Fibroblast of villous mesenchyme (primary cell): ENCODE measurements around the gene HBM. TPM values are rescaled to one million over a fixed set of nuclear protein-coding genes. Genes with fewer than 3 reads are reported as not detected.
"Not testable (repeated sequence)": the region's sequence is repeated elsewhere in the genome, so short reads cannot be mapped to it uniquely, and the experiment has no call there.

Source experiments
- DNase-seq: peaks from one replicate; pipeline ENCODE4 v3.0.0-alpha.2; 2010; ENCODE audit warnings: low read depth
- H3K4me3 ChIP-seq: 2 replicates; pipeline ENCODE4 v1.5.1; 2011; ENCODE audit warnings: low read depth, mild to moderate bottlenecking, low read length
- total RNA-seq: library from RNA; depleted of rRNA; stranded (reverse); fragments of >200 nt; gene quantifications from 2 replicates; pipeline ENCODE4 v1.2.3, GENCODE V29; 2012
- TF ChIP-seq, protein P1 (sequence below): IDR thresholded peaks from 2 replicates; pipeline ENCODE4 v1.5.1; 2012; ENCODE audit warnings: low read depth, mild to moderate bottlenecking, low read length; ENCODE audit not compliant: insufficient read depth

Gene HBM
- total RNA-seq, 1 donor = not detected

DNA sequence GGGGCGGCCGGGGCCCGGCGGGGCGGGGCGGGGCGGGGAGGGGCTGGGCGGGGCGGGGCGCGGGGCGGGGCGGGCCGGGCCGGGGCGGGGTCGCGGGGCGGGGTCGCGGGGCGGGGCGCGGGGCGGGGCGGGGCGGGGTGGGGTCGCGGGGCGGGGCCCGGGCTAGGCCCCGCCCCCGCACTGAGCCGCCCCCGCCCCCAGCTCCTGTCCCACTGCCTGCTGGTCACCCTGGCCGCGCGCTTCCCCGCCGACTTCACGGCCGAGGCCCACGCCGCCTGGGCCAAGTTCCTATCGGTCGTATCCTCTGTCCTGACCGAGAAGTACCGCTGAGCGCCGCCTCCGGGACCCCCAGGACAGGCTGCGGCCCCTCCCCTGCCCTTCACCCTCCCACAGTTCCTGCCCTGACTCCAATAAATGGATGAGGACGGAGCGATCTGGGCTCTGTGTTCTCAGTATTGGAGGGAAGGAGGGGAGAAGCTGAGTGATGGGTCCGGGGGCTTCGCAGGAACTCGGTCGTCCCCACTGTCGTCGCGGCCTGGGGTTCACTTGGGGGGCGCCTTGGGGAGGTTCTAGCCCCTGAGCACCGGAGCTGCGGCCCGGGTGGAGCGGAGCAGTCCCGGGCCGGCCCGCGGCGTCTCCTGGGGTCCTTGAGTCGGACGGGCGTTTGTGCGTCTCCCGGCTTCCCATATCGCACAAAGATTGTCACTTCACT lies 795 bp upstream of the HBM start:
- peak overlapping the region; percentile 44 for H3K4me3 ChIP-seq
- DNase-seq = no peak
- TF ChIP-seq, protein P1, sequence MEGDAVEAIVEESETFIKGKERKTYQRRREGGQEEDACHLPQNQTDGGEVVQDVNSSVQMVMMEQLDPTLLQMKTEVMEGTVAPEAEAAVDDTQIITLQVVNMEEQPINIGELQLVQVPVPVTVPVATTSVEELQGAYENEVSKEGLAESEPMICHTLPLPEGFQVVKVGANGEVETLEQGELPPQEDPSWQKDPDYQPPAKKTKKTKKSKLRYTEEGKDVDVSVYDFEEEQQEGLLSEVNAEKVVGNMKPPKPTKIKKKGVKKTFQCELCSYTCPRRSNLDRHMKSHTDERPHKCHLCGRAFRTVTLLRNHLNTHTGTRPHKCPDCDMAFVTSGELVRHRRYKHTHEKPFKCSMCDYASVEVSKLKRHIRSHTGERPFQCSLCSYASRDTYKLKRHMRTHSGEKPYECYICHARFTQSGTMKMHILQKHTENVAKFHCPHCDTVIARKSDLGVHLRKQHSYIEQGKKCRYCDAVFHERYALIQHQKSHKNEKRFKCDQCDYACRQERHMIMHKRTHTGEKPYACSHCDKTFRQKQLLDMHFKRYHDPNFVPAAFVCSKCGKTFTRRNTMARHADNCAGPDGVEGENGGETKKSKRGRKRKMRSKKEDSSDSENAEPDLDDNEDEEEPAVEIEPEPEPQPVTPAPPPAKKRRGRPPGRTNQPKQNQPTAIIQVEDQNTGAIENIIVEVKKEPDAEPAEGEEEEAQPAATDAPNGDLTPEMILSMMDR = no peak

DNA sequence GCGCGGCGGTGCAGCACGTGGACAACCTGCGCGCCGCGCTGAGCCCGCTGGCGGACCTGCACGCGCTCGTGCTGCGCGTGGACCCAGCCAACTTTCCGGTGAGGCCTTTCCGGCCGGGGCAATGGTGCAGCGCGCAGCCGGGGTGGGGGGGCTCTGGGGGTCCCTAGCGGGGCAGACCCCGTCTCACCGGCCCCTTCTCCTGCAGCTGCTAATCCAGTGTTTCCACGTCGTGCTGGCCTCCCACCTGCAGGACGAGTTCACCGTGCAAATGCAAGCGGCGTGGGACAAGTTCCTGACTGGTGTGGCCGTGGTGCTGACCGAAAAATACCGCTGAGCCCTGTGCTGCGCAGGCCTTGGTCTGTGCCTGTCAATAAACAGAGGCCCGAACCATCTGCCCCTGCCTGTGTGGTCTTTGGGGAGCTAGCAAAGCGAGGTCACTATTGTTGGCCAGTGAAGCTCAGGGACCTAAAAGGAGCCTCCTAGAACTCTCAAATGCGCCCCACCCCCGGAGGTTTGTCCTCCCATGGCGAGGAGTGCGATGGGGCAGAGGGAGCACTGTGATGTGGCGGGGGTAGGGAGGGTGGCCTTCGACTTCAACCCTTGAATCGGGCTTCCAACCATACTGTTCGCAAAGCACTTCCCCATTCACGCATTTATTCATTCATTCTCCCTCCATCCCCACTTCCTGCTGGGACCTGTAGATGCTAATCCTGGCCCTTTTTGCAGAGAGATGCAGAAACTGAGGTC lies 770 bp downstream of the HBM start:
- TF ChIP-seq, protein P1 = no peak
- DNase-seq = no peak
- H3K4me3 ChIP-seq = no peak overlapping the region

DNA sequence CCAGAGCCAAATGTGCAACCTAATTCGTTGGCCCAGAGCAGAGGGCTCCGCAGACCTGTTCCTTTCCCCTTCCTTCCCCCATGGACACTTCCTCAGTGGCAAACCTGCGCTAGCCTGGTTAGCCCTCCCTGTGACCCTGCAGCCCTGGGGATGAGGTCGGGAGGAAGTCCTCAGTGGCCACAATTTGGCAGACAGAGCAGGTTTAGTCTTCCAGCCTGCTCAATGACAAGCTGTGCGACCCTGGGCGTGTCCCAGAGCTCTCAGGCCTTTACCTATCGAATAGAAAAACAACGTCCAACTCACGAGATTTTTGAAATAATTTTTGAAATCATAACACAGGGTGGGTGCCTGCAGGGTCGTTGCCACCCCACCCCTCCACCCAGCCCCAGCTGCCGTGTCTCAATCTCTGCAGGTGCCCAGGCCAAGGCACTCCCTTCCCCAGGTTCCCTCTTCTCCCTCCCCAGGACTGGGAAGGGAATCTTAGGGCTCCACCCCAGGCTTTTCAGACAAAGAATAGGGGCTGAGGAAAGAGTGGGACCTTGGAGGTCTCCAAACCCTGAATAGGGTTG lies 1.4 kb downstream of the HBM start:
- DNase-seq = no peak
- TF ChIP-seq, protein P1 = no peak
- H3K4me3 ChIP-seq = no peak overlapping the region

DNA sequence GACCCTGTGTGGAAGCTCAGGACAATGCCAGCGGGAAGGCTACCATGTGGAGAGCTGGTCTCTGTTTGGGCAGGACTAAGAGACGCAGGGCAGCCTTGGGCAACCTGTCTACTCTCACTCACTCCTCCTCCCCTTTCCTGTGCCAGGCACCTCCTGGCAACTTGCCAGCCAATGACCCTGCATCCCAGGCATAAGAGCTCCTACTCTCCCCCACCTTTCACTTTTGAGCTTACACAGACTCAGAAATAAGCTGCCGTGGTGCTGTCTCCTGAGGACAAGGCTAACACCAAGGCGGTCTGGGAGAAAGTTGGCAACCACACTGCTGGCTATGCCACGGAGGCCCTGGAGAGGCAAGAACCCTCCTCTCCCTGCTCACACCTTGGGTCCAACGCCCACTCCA lies 2.6 kb downstream of the HBM start:
- DNase-seq = no peak
- TF ChIP-seq, protein P1 = no peak
- H3K4me3 ChIP-seq = no peak overlapping the region

DNA sequence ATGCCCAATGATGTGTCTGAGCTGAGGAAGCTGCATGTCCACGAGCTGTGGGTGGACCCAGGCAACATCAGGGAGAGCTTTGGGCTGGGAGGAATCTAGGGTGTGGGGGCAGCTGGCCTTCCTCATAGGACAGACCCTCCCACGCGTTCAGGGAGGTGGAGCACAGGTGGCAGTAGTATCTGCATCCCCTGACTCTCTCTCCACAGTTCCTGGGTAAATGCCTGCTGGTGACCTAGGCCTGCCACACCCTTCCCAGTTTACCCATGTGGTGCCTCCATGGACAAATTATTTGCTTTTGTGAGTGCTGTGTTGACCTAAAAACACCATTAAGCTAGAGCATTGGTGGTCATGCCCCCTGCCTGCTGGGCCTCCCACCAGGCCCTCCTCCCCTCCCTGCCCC lies 3.2 kb downstream of the HBM start:
- DNase-seq = no peak
- H3K4me3 ChIP-seq = no peak overlapping the region
- TF ChIP-seq, protein P1 = no peak

DNA sequence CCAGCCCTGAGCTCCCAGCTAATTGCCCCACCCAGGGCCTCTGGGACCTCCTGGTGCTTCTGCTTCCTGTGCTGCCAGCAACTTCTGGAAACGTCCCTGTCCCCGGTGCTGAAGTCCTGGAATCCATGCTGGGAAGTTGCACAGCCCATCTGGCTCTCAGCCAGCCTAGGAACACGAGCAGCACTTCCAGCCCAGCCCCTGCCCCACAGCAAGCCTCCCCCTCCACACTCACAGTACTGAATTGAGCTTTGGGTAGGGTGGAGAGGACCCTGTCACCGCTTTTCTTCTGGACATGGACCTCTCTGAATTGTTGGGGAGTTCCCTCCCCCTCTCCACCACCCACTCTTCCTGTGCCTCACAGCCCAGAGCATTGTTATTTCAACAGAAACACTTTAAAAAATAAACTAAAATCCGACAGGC lies 4.3 kb downstream of the HBM start:
- not testable (repeated sequence) for DNase-seq, H3K4me3 ChIP-seq

DNA sequence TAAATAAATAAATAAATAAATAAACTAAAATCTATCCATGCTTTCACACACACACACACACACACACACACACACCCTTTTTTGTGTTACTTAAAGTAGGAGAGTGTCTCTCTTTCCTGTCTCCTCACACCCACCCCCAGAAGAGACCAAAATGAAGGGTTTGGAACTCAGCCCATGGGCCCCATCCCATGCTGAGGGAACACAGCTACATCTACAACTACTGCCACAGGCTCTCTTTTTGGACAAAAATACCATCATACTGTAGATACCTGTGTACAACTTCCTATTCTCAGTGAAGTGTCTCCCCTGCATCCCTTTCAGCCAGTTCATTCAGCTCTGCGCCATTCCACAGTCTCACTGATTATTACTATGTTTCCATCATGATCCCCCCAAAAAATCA lies 5.0 kb downstream of the HBM start:
- TF ChIP-seq, protein P1 = no peak
- H3K4me3 ChIP-seq = no peak overlapping the region
- DNase-seq = no peak

DNA sequence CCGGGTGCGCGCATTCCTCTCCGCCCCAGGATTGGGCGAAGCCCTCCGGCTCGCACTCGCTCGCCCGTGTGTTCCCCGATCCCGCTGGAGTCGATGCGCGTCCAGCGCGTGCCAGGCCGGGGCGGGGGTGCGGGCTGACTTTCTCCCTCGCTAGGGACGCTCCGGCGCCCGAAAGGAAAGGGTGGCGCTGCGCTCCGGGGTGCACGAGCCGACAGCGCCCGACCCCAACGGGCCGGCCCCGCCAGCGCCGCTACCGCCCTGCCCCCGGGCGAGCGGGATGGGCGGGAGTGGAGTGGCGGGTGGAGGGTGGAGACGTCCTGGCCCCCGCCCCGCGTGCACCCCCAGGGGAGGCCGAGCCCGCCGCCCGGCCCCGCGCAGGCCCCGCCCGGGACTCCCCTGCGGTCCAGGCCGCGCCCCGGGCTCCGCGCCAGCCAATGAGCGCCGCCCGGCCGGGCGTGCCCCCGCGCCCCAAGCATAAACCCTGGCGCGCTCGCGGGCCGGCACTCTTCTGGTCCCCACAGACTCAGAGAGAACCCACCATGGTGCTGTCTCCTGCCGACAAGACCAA lies 6.7 kb downstream of the HBM start, which contains the start of gene HBA2:
Gene HBA2 (plus strand): TSS at position 503 of the 568 bp plus-strand sequence. CDS start 37 bp downstream, at position 540.
- not testable (repeated sequence) for H3K4me3 ChIP-seq, DNase-seq

DNA sequence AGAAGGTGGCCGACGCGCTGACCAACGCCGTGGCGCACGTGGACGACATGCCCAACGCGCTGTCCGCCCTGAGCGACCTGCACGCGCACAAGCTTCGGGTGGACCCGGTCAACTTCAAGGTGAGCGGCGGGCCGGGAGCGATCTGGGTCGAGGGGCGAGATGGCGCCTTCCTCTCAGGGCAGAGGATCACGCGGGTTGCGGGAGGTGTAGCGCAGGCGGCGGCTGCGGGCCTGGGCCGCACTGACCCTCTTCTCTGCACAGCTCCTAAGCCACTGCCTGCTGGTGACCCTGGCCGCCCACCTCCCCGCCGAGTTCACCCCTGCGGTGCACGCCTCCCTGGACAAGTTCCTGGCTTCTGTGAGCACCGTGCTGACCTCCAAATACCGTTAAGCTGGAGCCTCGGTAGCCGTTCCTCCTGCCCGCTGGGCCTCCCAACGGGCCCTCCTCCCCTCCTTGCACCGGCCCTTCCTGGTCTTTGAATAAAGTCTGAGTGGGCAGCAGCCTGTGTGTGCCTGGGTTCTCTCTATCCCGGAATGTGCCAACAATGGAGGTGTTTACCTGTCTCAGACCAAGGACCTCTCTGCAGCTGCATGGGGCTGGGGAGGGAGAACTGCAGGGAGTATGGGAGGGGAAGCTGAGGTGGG lies 7.6 kb downstream of the HBM start:
- DNase-seq, H3K4me3 ChIP-seq: not testable (repeated sequence)

DNA sequence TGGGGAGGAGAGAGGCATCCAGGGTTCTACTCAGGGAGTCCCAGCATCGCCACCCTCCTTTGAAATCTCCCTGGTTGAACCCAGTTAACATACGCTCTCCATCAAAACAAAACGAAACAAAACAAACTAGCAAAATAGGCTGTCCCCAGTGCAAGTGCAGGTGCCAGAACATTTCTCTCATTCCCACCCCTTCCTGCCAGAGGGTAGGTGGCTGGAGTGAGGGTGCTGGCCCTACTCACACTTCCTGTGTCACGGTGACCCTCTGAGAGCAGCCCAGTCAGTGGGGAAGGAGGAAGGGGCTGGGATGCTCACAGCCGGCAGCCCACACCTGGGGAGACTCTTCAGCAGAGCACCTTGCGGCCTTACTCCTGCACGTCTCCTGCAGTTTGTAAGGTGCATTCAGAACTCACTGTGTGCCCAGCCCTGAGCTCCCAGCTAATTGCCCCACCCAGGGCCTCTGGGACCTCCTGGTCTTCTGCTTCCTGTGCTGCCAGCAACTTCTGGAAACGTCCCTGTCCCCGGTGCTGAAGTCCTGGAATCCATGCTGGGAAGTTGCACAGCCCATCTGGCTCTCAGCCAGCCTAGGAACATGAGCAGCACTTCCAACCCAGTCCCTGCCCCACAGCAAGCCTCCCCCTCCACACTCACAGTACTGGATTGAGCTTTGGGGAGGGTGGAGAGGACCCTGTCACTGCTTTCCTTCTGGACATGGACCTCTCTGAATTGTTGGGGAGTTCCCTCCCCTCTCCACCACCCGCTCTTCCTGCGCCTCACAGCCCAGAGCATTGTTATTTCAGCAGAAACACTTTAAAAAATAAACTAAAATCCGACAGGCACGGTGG lies 8.4 kb downstream of the HBM start:
- H3K4me3 ChIP-seq, DNase-seq: not testable (repeated sequence)
